HepG2 (cell line): ENCODE data around the gene NTM. TPM values are rescaled to one million over a fixed set of nuclear protein-coding genes. Genes with fewer than 3 reads are reported as not detected.
A peak's percentile ranks its signal among the peaks of the same experiment; 100 is the strongest.

ENCODE experiments used
- ATAC-seq: fragments of 200-7000 bp; cut with Tn5 transposase; 3 replicates; pipeline ENCODE4 v1.9.1; 2020; ENCODE audit warnings: mild to moderate bottlenecking, moderate library complexity
- BruUV-seq: library from RNA; stranded (reverse); fragments of 400-500 nt; replicated peaks from 2 replicates; lab custom pipeline; 2021; lab: Mats Ljungman, UMichigan
- CTCF ChIA-PET: fragments of 300-600 bp; formaldehyde crosslinking; extraction: SDS; loops from one replicate; lab custom pipeline; 2021; ENCODE audit warnings: low total read pairs, inconsistent platforms, low intra/inter-chr PET ratio; lab: Yijun Ruan, JAX
- POLR2A ChIA-PET: fragments of 350-600 bp; sonication (Branson Sonifier 250); formaldehyde crosslinking; loops from one replicate; lab custom pipeline; 2020; ENCODE audit warnings: antibody characterized with exemption, inconsistent platforms; lab: Yijun Ruan, JAX
- DNase-seq: peaks from one replicate; pipeline ENCODE4 v3.0.0-alpha.2; 2015; ENCODE audit warnings: low spot score
- FAIRE-seq: peaks from 3 replicates; lab custom pipeline; 2011; peaks lifted over from hg19 to GRCh38; lab: Jason Lieb, UNC
- H2AFZ ChIP-seq: one replicate; pipeline ENCODE4 v1.6.1; 2011; ENCODE audit warnings: low read length, inconsistent platforms
- H3K27ac ChIP-seq: fragments of 300-600 bp; 3 replicates; pipeline ENCODE4 v1.8.0; 2011; ENCODE audit warnings: mixed run types, mild to moderate bottlenecking, mixed read lengths, low read length, inconsistent platforms; ENCODE audit not compliant: insufficient read depth; ENCODE audit errors: extremely low read length
- H3K27me3 ChIP-seq, 2 experiments: fragments of 200-600 bp in 1 of 2; 2 replicates in 1 of 2; 3 replicates in 1 of 2; pipeline versions ENCODE4 v1.6.0 to v1.8.0; 2011; ENCODE audit warnings: low read length in 2 of 2, mild to moderate bottlenecking in 2 of 2, moderate library complexity in 2 of 2, inconsistent platforms in 1 of 2; ENCODE audit not compliant: insufficient read depth in 2 of 2, control insufficient read depth in 1 of 2
- H3K36me3 ChIP-seq, 2 experiments: fragments of 200-600 bp in 1 of 2; replicated peaks in 1 of 2; 2 replicates in 1 of 2; 3 replicates in 1 of 2; pipeline versions ENCODE4 v1.5.1 to v1.8.0; 2011; ENCODE audit warnings: low read length in 2 of 2, inconsistent platforms in 1 of 2; ENCODE audit not compliant: insufficient read depth in 2 of 2, control insufficient read depth in 1 of 2
- H3K4me1 ChIP-seq: 2 replicates; pipeline ENCODE4 v1.5.1; 2012; ENCODE audit warnings: low read length, inconsistent platforms; ENCODE audit not compliant: insufficient read depth
- H3K4me2 ChIP-seq: 2 replicates; pipeline ENCODE4 v1.6.0; 2011; ENCODE audit warnings: low read depth, low read length, inconsistent platforms
- H3K4me3 ChIP-seq, 3 experiments: fragments of 200-600 bp in 1 of 3; sonication (generic), shearing (Covaris generic) in 1 of 3; replicated peaks in 1 of 3; 2 replicates each; pipeline ENCODE4 v1.5.1; 2011 to 2016; ENCODE audit warnings: low read length in 3 of 3, inconsistent platforms in 2 of 3, low read depth in 2 of 3, mild to moderate bottlenecking in 2 of 3, control low read depth in 1 of 3, mixed read lengths in 1 of 3; ENCODE audit not compliant: insufficient read depth in 1 of 3
- H3K79me2 ChIP-seq: one replicate; pipeline ENCODE4 v1.6.1; 2011; ENCODE audit warnings: low read length, inconsistent platforms; ENCODE audit not compliant: insufficient read depth
- H3K9ac ChIP-seq: 2 replicates; pipeline ENCODE4 v1.6.0; 2011; ENCODE audit warnings: mild to moderate bottlenecking, low read depth, low read length, inconsistent platforms; ENCODE audit not compliant: insufficient read depth
- H3K9me3 ChIP-seq: 2 replicates; pipeline ENCODE4 v1.5.1; 2012; ENCODE audit warnings: mild to moderate bottlenecking, low read length
- H4K20me1 ChIP-seq: 2 replicates; pipeline ENCODE4 v1.6.0; 2011; ENCODE audit warnings: inconsistent platforms, mild to moderate bottlenecking, low read length, moderate library complexity; ENCODE audit not compliant: insufficient read depth
- CREB1 ChIP-seq, 2 experiments: fragments of 450-650 bp in 1 of 2; IDR thresholded peaks; 2 replicates each; pipeline ENCODE4 v1.6.1; 2016 to 2017; ENCODE audit warnings: control low read depth in 1 of 2, mild to moderate bottlenecking in 1 of 2, missing compliant biosample characterization in 1 of 2, missing genetic modification characterization in 1 of 2
- FOXJ3 ChIP-seq: sonication (generic); formaldehyde crosslinking; IDR thresholded peaks from 2 replicates; pipeline ENCODE4 v1.4.0; 2020; ENCODE audit warnings: missing genetic modification reagents, mild to moderate bottlenecking, borderline replicate concordance
- HDAC6 ChIP-seq: fragments of 200-600 bp; sonication (generic); IDR thresholded peaks from 2 replicates; pipeline ENCODE4 v1.7.0; 2017; ENCODE audit warnings: mild to moderate bottlenecking, antibody characterized with exemption, low read length, low read depth
- MNT ChIP-seq: fragments of 450-650 bp; IDR thresholded peaks from 2 replicates; pipeline ENCODE4 v1.6.1; 2016
- NFKBIZ ChIP-seq: IDR thresholded peaks from 2 replicates; pipeline ENCODE4 v1.6.1; 2018; ENCODE audit warnings: missing genetic modification reagents, missing compliant biosample characterization
- PREB ChIP-seq: sonication (generic); formaldehyde crosslinking; IDR thresholded peaks from 2 replicates; pipeline ENCODE4 v1.4.0; 2020; ENCODE audit warnings: missing genetic modification reagents
- ZFP36L2 ChIP-seq: sonication (generic); formaldehyde crosslinking; IDR thresholded peaks from 2 replicates; pipeline ENCODE4 v1.4.0; 2020; ENCODE audit warnings: missing genetic modification reagents
- ZKSCAN1 ChIP-seq: fragments of 150-350 bp; IDR thresholded peaks from 2 replicates; pipeline ENCODE4 v1.6.1; 2014; ENCODE audit warnings: low read length
- ZNF12 ChIP-seq: sonication (generic); formaldehyde crosslinking; IDR thresholded peaks from 2 replicates; pipeline ENCODE4 v1.5.0; 2020; ENCODE audit warnings: missing genetic modification reagents
- ZNF264 ChIP-seq: sonication (generic); formaldehyde crosslinking; IDR thresholded peaks from 2 replicates; pipeline ENCODE4 v1.4.0; 2020; ENCODE audit warnings: missing genetic modification reagents
- ZNF30 ChIP-seq: sonication (generic); formaldehyde crosslinking; IDR thresholded peaks from 2 replicates; pipeline ENCODE4 v1.5.0; 2020; ENCODE audit warnings: mild to moderate bottlenecking, missing genetic modification reagents
- ZNF414 ChIP-seq: sonication (generic); formaldehyde crosslinking; IDR thresholded peaks from 2 replicates; pipeline ENCODE4 v1.5.0; 2020; ENCODE audit warnings: missing genetic modification reagents
- ZNF501 ChIP-seq: sonication (generic); formaldehyde crosslinking; IDR thresholded peaks from 2 replicates; pipeline ENCODE4 v1.5.1; 2020; ENCODE audit warnings: mild to moderate bottlenecking, moderate library complexity, missing genetic modification reagents
- WGBS: methylation state at CpG from one replicate; pipeline ENCODE4 v1.1.6; 2017; ENCODE audit warnings: low lambda C conversion rate; 5-methylcytosine and 5-hydroxymethylcytosine counted together
- in situ Hi-C: cut with HindIII; loops from 2 replicates; pipeline ENCODE4 v1.10.0; 2017; ENCODE audit warnings: low pct_unique_long_range_greater_than_20kb; ENCODE audit not compliant: extremely low pct_ligation_motif_present
- intact Hi-C: fragments of 100-400 bp; cut with micrococcal nuclease; formaldehyde crosslinking; loops from one replicate; pipeline ENCODE4 v1.10.0; 2022; ENCODE audit not compliant: unreplicated experiment
- polyA plus RNA-seq, 8 experiments: library from polyadenylated mRNA; depleted of rRNA in 3 of 8; stranded (reverse) in 7 of 8; unstranded in 1 of 8; fragments of >200 nt; fragmentation: Illumina TruSeq in 4 of 8; extraction: Trizol in 4 of 8; gene quantifications; 2 replicates each; pipeline versions ENCODE4 v1.2.1 to v1.2.3, GENCODE V29; 2011 to 2016; ENCODE audit warnings: low read depth in 4 of 8, missing spikeins in 1 of 8, mixed read lengths in 1 of 8; ENCODE audit not compliant: insufficient read depth in 1 of 8
- total RNA-seq, 5 experiments: library from RNA; depleted of rRNA; stranded (reverse); fragments of >200 nt; fragmentation: Illumina TruSeq; extraction: Trizol; gene quantifications; 2 replicates each; pipeline ENCODE4 v1.2.3, GENCODE V29; 2016; ENCODE audit warnings: low read depth in 1 of 5

The NTM gene
- total and polyA plus RNA-seq, 2 of the 13 experiments (the other 11 are each of a cell fraction or from before 2014, with no cell fraction given): not detected

- no peak overlapping the region for H3K4me3 ChIP-seq
- intact Hi-C loops: no loop called here
- POLR2A ChIA-PET: no interaction called here
- DNase-seq: no peak
- H3K9me3 ChIP-seq: no peaks in the 10 kb centered on the region
- H3K4me2 ChIP-seq: no peak overlapping the region
- H3K36me3 ChIP-seq: no peaks in the 10 kb centered on the region
- H2AFZ ChIP-seq: no peak overlapping the region
- in situ Hi-C loops: no loop called here
- TF ChIP-seq MNT: peak; percentile 10; the same call in 1 of the 2 replicates
- TF ChIP-seq ZNF501 (CRISPR knock-in tag): no peak
- TF ChIP-seq ZNF414 (CRISPR knock-in tag): no peak
- ATAC-seq: no peak
- no peaks in the 10 kb centered on the region for H4K20me1 ChIP-seq
- no peak overlapping the region for H3K27ac ChIP-seq
- no peak for FAIRE-seq
- BruUV-seq: no TSS peak
- H3K9ac ChIP-seq: no peak overlapping the region
- CTCF ChIA-PET: no interaction called here
- WGBS: 6% methylated on average over 4 of the region's 6 CpGs
- no peaks in the 10 kb centered on the region for H3K79me2 ChIP-seq
- H3K4me1 ChIP-seq: no peaks in the 10 kb centered on the region
- H3K27me3 ChIP-seq: peaks cover 0 to 11% of the 10 kb centered on the region in 2 experiments; a peak in 2 of 5 replicates
These were observed 92.7 kb downstream of the NTM start for GRCh38 chr11:131463162-131463561.

- TF ChIP-seq PREB (CRISPR knock-in tag) (no peak), ZKSCAN1 (no peak), FOXJ3 (no peak), CREB1 (IDR thresholded peaks at IDR 0.05) (no peak), CREB1 (CRISPR knock-in tag; IDR thresholded peaks at IDR 0.05) (no peak), HDAC6 (no peak), NFKBIZ (CRISPR knock-in tag) (no peak), ZNF12 (CRISPR knock-in tag) (no peak), ZNF264 (CRISPR knock-in tag) (no peak), ZFP36L2 (no peak), ZNF30 (CRISPR knock-in tag) (no peak)
- Histone ChIP-seq H2AFZ (no peak overlapping the region), H4K20me1 (no peaks in the 10 kb centered on the region), H3K27ac (no peak overlapping the region), H3K4me1 (no peaks in the 10 kb centered on the region), H3K36me3 (no peaks in the 10 kb centered on the region), H3K79me2 (no peaks in the 10 kb centered on the region), H3K4me2 (no peak overlapping the region), H3K4me3 (no peak overlapping the region), H3K9me3 (no peaks in the 10 kb centered on the region), H3K27me3 (peaks cover 0 to 11% of the 10 kb centered on the region in 2 experiments; a peak in 2 of 5 replicates), H3K9ac (no peak overlapping the region)
- ChIA-PET CTCF (no interaction called here), POLR2A (no interaction called here)
- WGBS: 46% methylated on average over 19 of the region's 23 CpGs
- no peak for FAIRE-seq
- intact Hi-C loops (no loop called here), in situ Hi-C loops (no loop called here)
- no peak for DNase-seq
- BruUV-seq: no TSS peak
- no peak for ATAC-seq
These were observed 93.4 kb downstream of the NTM start for GRCh38 chr11:131463649-131464425.
